CD4-positive, alpha-beta T cell (primary cell): ENCODE measurements around the gene FABP6. TPM values are rescaled to one million over a fixed set of nuclear protein-coding genes. Genes with fewer than 3 reads are reported as not detected.

ENCODE experiments used
- ATAC-seq: fragments of 200-7000 bp; cut with Tn5 transposase; one replicate; pipeline ENCODE4 v1.10.0; 2022; ENCODE audit warnings: mild to moderate bottlenecking; ENCODE audit not compliant: poor library complexity
- CTCF ChIA-PET: fragments of 350-600 bp; sonication (Branson Sonifier 250); formaldehyde crosslinking; loops from one replicate; lab custom pipeline; 2021; ENCODE audit warnings: antibody characterized with exemption, inconsistent platforms; lab: Charles Lee
- POLR2A ChIA-PET: fragments of 350-600 bp; sonication (Branson Sonifier 250); formaldehyde crosslinking; loops from one replicate; lab custom pipeline; 2021; ENCODE audit warnings: antibody characterized with exemption, inconsistent platforms; lab: Charles Lee
- DNase-seq, 14 experiments: peaks; one replicate each; pipeline ENCODE4 v3.0.0-alpha.2; 2013 to 2020; ENCODE audit warnings: mixed read lengths in 2 of 14
- H3K27ac ChIP-seq, 2 donors: one replicate each; pipeline versions ENCODE4 v1.5.1 to v1.7.0; 2013; ENCODE audit warnings: low read length in 2 of 2, low read depth in 1 of 2, mild to moderate bottlenecking in 1 of 2
- H3K27me3 ChIP-seq, 2 experiments: 1 replicate in 1 of 2; 2 replicates in 1 of 2; pipeline versions ENCODE4 v1.6.1 to v1.7.0; 2013; ENCODE audit warnings: low read length in 2 of 2, control low read depth in 1 of 2, mild to moderate bottlenecking in 1 of 2, moderate library complexity in 1 of 2; ENCODE audit not compliant: insufficient read depth in 2 of 2, control insufficient read depth in 1 of 2
- H3K36me3 ChIP-seq: one replicate; pipeline ENCODE4 v1.6.1; 2013; ENCODE audit warnings: low read length, control low read depth; ENCODE audit not compliant: insufficient read depth
- H3K4me1 ChIP-seq: one replicate; pipeline ENCODE4 v1.6.1; 2013; ENCODE audit warnings: low read length, control low read depth; ENCODE audit not compliant: insufficient read depth
- H3K4me3 ChIP-seq: one replicate; pipeline ENCODE4 v1.5.1; 2013; ENCODE audit warnings: mild to moderate bottlenecking, low read length, moderate library complexity
- H3K9me3 ChIP-seq, 2 experiments: 1 replicate in 1 of 2; 2 replicates in 1 of 2; pipeline versions ENCODE4 v1.6.1 to v1.7.0; 2013; ENCODE audit warnings: low read length in 2 of 2, mild to moderate bottlenecking in 2 of 2, control low read depth in 1 of 2, moderate library complexity in 1 of 2; ENCODE audit not compliant: control insufficient read depth in 1 of 2, insufficient read depth in 1 of 2
- H3K27ac Mint-ChIP-seq: one replicate; pipeline ENCODE4 v1.8.0; 2020; ENCODE audit warnings: mixed read lengths
- H3K27me3 Mint-ChIP-seq: one replicate; pipeline ENCODE4 v1.8.0; 2021; ENCODE audit warnings: mixed read lengths
- H3K36me3 Mint-ChIP-seq: one replicate; pipeline ENCODE4 v1.8.0; 2021; ENCODE audit warnings: low read depth, mixed read lengths
- H3K4me1 Mint-ChIP-seq: one replicate; pipeline ENCODE4 v1.8.0; 2021; ENCODE audit warnings: low read depth, mixed read lengths
- H3K4me3 Mint-ChIP-seq: one replicate; pipeline ENCODE4 v1.8.0; 2020; ENCODE audit warnings: mild to moderate bottlenecking, mixed read lengths
- H3K9me3 Mint-ChIP-seq: one replicate; pipeline ENCODE4 v1.8.0; 2020; ENCODE audit warnings: mixed read lengths
- intact Hi-C, 2 experiments: fragments of 100-400 bp; cut with DNase I in 1 of 2; cut with micrococcal nuclease in 1 of 2; formaldehyde crosslinking; loops; one replicate each; pipeline versions ENCODE4 v1.15.1 to v1.9.0; 2023 to 2025; cut with DNase I, micrococcal nuclease
- polyA plus RNA-seq, 2 donors: library from polyadenylated mRNA; unstranded; fragments of 120-200 nt; gene quantifications; one replicate each; pipeline ENCODE4 v1.2.1, GENCODE V29; 2013
- total RNA-seq, 174 experiments: library from RNA in 2 of 174; stranded (reverse) in 2 of 174; gene quantifications; one replicate each; pipeline ENCODE4 v1.2.3 and lab custom pipeline; 2021 to 2026
- TF ChIP-seq, protein P1 (sequence below): fragments of 200-600 bp; IDR thresholded peaks from one replicate; pipeline ENCODE4 v1.8.0; 2022; ENCODE audit warnings: antibody characterized with exemption, mild to moderate bottlenecking

FABP6 gene, protein sequence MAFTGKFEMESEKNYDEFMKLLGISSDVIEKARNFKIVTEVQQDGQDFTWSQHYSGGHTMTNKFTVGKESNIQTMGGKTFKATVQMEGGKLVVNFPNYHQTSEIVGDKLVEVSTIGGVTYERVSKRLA
- total RNA-seq: not detected
- not detected for polyA plus RNA-seq (2013, experiment 1 of 2)
- not detected for polyA plus RNA-seq (2013, experiment 2 of 2)
- total RNA-seq (lab: John Stamatoyannopoulos, UW): 0 to 0.07 (median 0) reads per million in 172 experiments

DNA sequence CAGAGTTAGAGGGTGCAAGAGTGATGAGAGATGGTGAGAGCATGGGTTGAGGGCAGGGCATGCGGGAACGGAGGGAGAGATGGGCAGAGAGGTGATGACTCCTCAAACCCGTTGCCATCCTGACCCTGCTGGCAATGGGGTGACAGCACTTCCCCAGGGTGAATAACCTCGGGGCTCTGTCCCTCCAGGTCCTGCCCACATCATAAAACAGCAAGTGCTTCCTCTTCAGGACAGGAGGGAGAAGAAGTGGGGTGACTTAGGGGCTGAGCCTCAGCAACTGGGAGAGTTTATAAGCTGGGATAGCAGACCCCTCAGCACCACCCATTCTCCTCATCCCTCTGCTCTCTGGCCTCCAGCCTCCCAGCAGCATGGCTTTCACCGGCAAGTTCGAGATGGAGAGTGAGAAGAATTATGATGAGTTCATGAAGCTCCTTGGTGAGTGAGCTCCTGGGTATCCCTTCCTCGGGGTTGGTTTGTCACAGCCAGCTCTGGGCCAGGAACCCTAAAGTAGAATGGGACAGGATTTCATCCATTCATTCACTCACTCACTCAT lies at the start of gene FABP6:
Gene FABP6 (plus strand): TSS at position 317 of the 553 bp plus-strand sequence. CDS start 52 bp downstream, at position 369.
- ChIA-PET CTCF (no interaction called here), POLR2A (no interaction called here)
- H3K4me1 Mint-ChIP-seq: no peaks in the 10 kb centered on the region
- Histone ChIP-seq H3K27ac (no peak within 1 kb of the TSS), H3K36me3 (no peaks in the 10 kb centered on the region), H3K4me1 (no peaks in the 10 kb centered on the region), H3K27me3 (no peaks in the 10 kb centered on the region), H3K4me3 (no peak within 1 kb of the TSS), H3K9me3 (no peaks in the 10 kb centered on the region)
- no peaks in the 10 kb centered on the region for H3K27me3 Mint-ChIP-seq
- intact Hi-C loops: no loop called here
- no peak for ATAC-seq
- H3K9me3 Mint-ChIP-seq: no peaks in the 10 kb centered on the region
- no peak within 1 kb of the TSS for H3K4me3 Mint-ChIP-seq
- H3K27ac Mint-ChIP-seq: no peak within 1 kb of the TSS
- no peaks in the 10 kb centered on the region for H3K36me3 Mint-ChIP-seq
- TF ChIP-seq, protein P1, sequence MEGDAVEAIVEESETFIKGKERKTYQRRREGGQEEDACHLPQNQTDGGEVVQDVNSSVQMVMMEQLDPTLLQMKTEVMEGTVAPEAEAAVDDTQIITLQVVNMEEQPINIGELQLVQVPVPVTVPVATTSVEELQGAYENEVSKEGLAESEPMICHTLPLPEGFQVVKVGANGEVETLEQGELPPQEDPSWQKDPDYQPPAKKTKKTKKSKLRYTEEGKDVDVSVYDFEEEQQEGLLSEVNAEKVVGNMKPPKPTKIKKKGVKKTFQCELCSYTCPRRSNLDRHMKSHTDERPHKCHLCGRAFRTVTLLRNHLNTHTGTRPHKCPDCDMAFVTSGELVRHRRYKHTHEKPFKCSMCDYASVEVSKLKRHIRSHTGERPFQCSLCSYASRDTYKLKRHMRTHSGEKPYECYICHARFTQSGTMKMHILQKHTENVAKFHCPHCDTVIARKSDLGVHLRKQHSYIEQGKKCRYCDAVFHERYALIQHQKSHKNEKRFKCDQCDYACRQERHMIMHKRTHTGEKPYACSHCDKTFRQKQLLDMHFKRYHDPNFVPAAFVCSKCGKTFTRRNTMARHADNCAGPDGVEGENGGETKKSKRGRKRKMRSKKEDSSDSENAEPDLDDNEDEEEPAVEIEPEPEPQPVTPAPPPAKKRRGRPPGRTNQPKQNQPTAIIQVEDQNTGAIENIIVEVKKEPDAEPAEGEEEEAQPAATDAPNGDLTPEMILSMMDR: no peak
- no peak for DNase-seq

GRCh38 chr5:160180931-160181330 lies 48.4 kb upstream of the FABP6 start:
- Histone ChIP-seq H3K27ac (no peak overlapping the region), H3K4me3 (no peak overlapping the region), H3K4me1 (no peaks in the 10 kb centered on the region), H3K27me3 (peaks cover 0 to 4% of the 10 kb centered on the region in 2 experiments), H3K36me3 (no peaks in the 10 kb centered on the region), H3K9me3 (no peaks in the 10 kb centered on the region)
- ChIA-PET POLR2A (no interaction called here), CTCF (no interaction called here)
- TF ChIP-seq, protein P1: no peak
- H3K27me3 Mint-ChIP-seq: peaks cover 18% of the 10 kb centered on the region
- ATAC-seq (no peak), DNase-seq (no peak)
- intact Hi-C loops: no loop called here
- H3K4me1 Mint-ChIP-seq: no peaks in the 10 kb centered on the region
- H3K27ac Mint-ChIP-seq: no peak overlapping the region
- H3K36me3 Mint-ChIP-seq: no peaks in the 10 kb centered on the region
- H3K4me3 Mint-ChIP-seq: no peak overlapping the region
- peaks cover 3% of the 10 kb centered on the region for H3K9me3 Mint-ChIP-seq

DNA sequence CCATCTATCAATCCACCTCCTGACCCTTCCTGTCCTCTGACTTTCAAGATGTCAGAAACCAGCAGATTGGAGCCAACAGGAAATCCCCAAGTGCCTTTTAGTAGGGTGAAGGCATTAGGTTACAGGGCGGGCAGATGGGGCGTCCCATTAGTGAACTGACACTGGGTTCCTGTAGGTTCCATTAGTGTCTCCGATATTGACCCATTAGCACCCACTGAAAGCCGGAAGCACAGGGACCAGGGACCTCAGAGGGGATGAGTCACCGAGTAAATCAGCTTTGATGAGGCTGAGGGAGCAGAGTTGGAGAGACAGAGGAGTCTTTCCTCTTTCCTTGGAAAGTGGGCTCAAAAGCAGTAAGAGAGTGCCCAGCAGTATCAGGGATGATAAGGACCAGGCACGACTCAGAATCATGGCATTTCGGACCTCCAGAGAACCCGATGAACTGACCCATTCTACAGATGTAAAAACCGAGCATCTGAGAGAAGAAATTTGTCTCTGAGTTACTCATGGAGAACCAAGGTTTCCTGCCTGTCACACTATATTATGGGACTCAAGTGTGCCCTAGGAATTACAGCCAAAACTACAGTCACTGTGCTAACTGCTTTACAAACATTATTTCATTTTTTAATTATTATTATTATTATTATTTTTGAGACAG lies 47.2 kb upstream of the FABP6 start:
- H3K4me1 Mint-ChIP-seq: no peaks in the 10 kb centered on the region
- no peak overlapping the region for H3K27ac Mint-ChIP-seq
- ATAC-seq (no peak), DNase-seq (no peak)
- TF ChIP-seq, protein P1: no peak
- CTCF ChIA-PET: no interaction called here
- intact Hi-C loops: no loop called here
- Histone ChIP-seq H3K27ac (no peak overlapping the region), H3K4me3 (no peak overlapping the region), H3K27me3 (peaks cover 0 to 4% of the 10 kb centered on the region in 2 experiments), H3K9me3 (no peaks in the 10 kb centered on the region), H3K4me1 (no peaks in the 10 kb centered on the region), H3K36me3 (no peaks in the 10 kb centered on the region)
- H3K4me3 Mint-ChIP-seq: no peak overlapping the region
- POLR2A ChIA-PET: no interaction called here
- H3K9me3 Mint-ChIP-seq: peaks cover 3% of the 10 kb centered on the region
- H3K27me3 Mint-ChIP-seq: peaks cover 27% of the 10 kb centered on the region
- H3K36me3 Mint-ChIP-seq: no peaks in the 10 kb centered on the region
